ENCODE measurements around the gene ZNF277.

ZNF277 gene

GRCh38 chr7:112162142-112162766, 44.2 kb upstream of the ZNF277 start:
- TF ChIP-seq CTCF (IDR thresholded peaks at IDR 0.05; ENCODE audit: low read depth, low read length), result no peak
- no peak overlapping the region for H3K4me3 ChIP-seq (ENCODE audit: low read depth, low read length)

- no peak for TF ChIP-seq CTCF (IDR thresholded peaks at IDR 0.05; ENCODE audit: low read depth, low read length)
- H3K4me3 ChIP-seq (ENCODE audit: low read depth, low read length), result no peak overlapping the region
Measured at GRCh38 chr7:112162784-112163506, 43.5 kb upstream of the ZNF277 start.

GRCh38 chr7:112167147-112167546, 39.3 kb upstream of the ZNF277 start:
- TF ChIP-seq CTCF (IDR thresholded peaks at IDR 0.05; ENCODE audit: low read depth, low read length), result no peak
- H3K4me3 ChIP-seq (ENCODE audit: low read depth, low read length), result no peak overlapping the region

- H3K4me3 ChIP-seq (ENCODE audit: low read depth, low read length), result no peak overlapping the region
- TF ChIP-seq CTCF (IDR thresholded peaks at IDR 0.05; ENCODE audit: low read depth, low read length), result no peak
Measured at GRCh38 chr7:112168915-112169314, 37.6 kb upstream of the ZNF277 start.

- no peak overlapping the region for H3K4me3 ChIP-seq (ENCODE audit: low read depth, low read length)
- no peak for TF ChIP-seq CTCF (IDR thresholded peaks at IDR 0.05; ENCODE audit: low read depth, low read length)
Measured at GRCh38 chr7:112171673-112172072, 34.8 kb upstream of the ZNF277 start.

- H3K4me3 ChIP-seq (ENCODE audit: low read depth, low read length), result no peak overlapping the region
- no peak for TF ChIP-seq CTCF (IDR thresholded peaks at IDR 0.05; ENCODE audit: low read depth, low read length)
Measured at GRCh38 chr7:112172870-112173567, 33.5 kb upstream of the ZNF277 start.

GRCh38 chr7:112173568-112173905, 33.0 kb upstream of the ZNF277 start:
- TF ChIP-seq CTCF (IDR thresholded peaks at IDR 0.05; ENCODE audit: low read depth, low read length), result no peak
- no peak overlapping the region for H3K4me3 ChIP-seq (ENCODE audit: low read depth, low read length)

Measured in WI38 (cell line).